Measurements from ENCODE around the gene BUB1B.

Gene BUB1B

DNA sequence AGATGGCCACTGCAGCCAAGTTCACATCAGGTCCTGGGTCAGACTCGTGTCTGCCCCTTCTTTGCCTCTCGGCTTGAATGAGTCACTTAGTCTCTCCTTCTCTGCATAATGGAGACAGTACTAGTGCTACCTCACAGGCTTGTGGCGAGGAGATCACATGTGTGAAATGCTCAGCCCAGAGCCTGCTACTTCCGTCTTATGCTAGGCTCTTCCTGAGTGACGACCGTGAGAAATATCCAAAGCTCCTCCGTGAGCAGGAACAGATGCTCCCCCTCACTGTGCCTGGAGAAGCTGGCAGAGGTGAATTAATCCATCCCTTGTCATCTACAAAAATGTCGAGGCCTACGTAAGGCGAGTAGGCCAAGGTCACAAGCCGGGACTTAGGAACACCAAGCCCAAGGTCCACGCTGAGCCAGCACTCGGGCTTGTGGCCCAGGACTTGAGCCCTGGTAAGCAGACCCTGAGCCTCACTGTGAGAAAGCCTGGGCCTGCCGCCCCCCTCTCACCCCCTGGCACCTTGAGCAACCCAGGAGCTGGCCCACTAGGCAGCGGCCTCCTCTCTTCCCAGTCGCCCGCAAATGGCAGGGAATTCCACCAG, 95.9 kb downstream of the BUB1B start:
- peak; percentile 19 to 49 for DNase-seq

DNA sequence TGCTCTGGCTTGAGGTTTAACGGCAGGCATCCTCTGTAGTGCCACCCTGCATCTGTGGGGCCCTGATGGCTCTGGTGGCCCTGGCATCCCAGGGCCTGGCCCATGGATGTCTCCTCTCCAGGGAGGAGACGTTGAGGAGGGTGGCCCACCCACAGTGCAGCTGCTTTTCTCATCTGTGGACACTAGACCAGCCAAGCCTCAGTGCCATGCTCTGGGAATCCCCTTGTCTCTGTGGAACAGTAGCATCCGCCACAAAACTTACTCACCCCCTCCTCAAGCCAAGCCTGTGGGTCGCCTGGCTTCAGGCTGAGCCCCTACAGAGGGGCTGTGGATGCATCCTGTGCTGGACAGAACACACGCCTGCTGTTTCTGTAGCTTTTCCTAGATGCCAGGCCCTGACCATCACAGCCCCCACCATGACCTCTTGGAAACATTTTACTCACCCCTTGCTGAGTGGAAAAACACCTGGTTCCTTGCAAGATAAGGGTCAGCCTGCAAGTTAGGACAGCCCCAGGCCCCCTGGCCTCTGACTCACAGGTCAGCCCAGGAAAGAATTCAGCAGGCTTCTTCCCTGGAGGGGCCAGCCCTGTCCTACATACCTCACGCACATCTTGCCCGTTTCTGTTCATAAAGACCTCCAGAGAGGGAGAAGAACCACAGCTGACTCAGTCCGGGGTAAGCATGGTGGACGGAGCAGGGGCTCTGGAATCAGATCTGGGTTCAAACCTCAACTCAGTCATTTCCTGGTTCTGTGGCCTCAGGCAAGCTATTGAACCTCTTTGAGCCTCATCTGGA, 97.0 kb downstream of the BUB1B start:
- DNase-seq, result no peak

DNA sequence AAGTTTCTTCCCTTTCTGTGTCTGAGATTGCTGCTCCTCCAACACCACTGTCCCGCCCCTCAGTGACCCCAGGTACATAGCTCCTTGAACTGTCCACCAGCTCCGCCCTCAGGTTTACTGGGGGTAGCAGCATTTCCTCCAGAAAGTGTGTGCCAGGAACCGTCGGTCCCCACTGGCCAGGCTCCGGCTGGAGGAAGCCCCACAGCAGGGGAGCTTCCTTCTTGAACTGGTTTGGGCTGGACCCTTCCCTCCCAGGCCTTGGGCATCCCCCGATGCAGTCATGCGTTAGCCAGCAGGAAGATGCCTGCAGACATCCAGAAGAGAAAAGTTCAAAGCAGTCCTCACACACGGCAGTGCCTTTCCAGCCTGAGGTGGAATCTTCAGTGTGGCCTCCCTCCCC, 97.7 kb downstream of the BUB1B start:
- DNase-seq, result no peak

GRCh38 chr15:40259021-40259420, 98.2 kb downstream of the BUB1B start:
- no peak for DNase-seq

DNA sequence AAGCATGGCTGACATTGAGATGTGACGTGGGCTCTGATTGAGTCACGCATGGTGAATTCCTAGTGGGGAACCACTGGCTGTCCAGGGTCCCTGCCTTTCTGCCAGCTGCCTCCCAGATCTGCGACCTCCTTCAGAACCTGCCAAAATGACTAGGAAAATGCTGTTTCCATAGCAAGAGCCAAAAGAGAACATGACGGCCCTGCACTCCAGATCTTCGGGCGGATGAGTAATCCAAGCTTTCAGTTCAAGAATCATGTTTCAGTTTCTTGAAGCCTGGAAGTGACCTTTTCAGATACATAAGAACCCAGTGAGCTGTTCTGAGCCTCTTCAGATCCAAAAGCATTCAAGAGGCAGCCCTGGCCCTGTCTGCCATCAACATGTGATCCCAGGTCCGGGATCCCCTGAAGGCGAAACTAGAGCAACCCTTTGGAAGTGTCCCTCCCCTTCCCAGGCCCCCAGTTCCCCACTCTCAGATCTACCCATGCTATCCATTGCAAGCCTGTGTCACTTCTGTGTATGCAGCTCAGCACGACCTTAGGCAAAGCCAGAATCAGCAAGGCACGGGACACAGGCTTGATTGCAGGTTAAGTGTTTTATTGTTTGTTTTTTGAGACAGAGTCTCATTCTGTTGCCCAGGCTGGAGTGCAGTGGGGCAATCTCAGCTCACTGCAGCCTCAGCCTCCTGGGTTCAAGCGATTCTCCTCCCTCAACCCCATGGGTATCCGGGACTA, 102.3 kb downstream of the BUB1B start:
- no peak for DNase-seq

DNA sequence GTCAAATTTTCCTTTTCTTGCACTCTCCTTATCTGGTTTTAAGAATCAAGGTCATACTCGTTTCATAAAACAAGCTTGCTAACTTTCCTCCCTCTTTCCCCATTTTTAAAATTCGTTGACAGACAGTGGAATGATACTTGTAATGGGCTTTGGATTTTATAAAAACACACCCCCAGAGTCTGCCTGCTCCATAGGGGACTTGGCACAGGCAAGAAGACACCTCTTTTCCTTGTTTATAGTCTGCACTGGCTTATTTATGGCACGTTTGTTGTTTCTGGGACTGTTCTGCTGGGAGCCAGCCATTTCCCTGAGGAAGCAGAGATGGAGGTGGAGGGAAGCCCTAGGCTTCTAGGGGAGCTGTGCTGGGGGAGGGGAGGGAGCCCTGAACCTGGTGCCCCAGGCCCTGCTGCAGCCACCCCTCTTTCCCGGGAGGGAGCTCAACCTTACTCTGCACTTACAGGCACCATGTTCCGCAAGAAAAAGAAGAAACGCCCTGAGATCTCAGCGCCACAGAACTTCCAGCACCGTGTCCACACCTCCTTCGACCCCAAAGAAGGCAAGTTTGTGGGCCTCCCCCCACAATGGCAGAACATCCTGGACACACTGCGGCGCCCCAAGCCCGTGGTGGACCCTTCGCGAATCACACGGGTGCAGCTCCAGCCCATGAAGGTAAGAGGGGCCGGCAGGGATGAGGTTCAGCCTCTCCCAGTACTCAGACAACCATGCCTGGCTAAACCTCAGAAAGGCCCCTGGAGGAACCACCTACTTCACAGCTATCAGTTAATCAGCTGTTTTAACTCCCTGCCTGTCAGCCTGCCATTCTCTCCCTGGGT, 103.7 kb downstream of the BUB1B start:
- DNase-seq, result no peak

DNA sequence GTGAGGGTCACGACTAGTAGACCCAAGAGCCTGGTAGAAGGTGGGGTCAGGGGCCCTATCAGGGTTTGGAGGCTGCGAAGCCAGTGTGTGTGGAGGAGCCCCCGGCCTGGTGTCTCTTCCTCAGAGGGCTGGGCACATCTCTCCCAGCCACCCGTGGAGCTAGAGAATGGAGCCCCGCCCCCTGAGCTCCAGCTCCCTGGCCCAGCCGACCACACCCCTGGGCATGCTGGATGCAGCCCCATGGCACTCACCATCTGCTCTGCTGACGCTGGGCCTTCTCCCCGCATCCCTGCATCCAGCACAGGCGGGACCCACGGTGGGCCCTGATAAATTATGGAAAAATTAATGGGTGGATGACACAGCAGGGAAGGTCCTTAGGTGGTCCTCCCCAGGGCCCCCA, 104.5 kb downstream of the BUB1B start:
- DNase-seq, result no peak

GRCh38 chr15:40265875-40266274, 105.0 kb downstream of the BUB1B start:
- DNase-seq, result no peak

DNA sequence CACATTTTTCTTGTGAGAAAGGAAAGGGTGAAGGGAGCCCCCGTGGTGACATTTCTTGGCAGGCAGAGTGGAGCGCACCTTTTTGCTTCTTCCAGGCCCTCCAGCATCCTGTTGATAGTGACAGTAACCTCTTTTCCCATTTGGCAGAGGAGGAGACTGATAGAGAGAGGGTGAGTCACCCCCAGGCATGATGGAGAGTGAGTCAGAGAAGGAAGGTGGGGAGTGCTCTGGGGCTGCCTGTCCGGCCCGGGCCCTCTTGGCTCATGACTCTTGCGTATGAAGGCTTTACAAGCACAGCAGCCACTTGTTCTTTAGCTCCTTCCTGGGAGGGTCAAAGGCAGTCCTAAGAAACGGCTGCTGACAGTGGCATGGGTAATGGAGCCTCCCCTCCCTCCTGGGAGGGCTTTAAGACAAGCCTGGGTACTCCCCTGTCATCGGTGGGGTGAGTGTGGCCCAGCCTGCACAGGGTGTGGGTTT, 106.0 kb downstream of the BUB1B start:
- no peak for DNase-seq

DNA sequence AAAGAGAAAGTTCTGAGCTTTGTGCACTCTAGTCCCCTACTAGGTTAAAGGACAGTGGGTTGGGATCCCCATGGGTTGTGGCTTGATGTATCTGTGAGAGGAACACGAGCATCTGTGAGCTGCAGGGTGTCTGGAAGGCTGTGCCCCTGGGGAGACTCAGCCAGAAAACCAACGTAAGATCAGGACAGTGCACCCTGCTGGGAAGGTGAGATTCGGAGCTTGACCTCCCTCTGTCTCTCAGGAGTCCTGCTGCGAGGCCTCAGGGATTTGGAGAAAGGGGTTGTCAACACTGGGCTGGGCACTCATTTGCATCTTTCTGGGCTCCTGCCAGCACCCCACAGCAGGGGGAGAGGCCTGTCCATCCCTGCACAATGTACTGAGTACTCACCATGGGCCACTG, 106.8 kb downstream of the BUB1B start:
- DNase-seq, result no peak

DNA sequence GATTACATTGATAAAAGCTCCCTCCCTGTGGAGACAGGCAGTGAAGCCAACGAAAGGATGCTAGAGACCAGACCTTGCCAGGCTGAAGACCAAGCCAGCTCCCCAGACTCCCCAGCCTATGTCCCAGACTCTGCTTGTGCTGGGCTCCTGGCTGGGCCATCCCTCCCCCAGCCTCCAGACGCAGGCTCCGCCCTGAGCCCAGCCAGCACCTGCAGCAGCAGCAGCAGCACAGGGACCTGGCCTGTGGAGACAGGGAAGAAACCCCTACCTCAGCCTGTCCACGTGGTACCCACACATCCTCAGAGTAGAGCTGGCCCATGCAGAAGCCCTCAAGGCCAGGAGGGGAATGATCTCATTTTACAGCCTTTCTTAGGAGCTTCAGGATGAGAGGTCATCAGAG, 108.7 kb downstream of the BUB1B start:
- DNase-seq, result no peak

DNA sequence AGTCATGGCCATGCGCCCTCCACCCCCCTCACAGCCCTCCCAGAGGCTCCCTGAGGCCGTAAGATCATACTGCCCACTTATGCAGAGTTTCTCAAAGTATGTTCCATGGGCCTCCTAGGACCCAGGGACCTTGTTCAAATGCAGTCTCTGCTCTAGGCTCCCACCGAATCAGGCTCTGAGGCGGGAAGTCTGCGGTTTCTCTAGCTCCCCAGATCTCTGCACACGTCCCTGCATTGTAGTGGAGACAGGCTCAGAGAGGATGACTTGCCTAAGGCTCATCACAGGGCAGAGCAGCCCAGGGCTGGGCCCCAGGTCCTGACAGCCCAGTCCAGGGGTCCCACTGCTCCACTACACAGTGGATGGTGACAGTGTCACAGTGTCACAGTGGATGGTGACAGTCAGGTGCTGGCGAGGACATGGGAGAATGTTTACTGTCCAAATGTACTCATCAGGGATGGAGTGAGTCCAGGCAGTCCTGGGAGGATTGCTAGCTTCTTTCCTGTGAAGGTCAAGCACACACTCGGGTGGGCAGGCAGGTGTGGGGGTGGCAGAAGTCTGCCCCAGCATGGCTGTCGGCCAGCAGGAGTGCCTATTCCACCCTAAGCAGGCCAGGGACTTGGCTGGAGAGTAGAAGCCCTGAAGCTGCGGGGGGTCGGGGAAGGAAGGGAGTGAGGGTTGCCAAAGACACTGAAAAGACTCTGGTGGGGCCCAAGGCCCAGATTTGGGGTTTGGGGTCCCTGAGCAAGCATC, 109.6 kb downstream of the BUB1B start:
- DNase-seq, result no peak
